ENCODE measurements around the gene TRIP13. TPM values are rescaled to one million over a fixed set of nuclear protein-coding genes. Genes with fewer than 3 reads are reported as not detected.

Gene TRIP13
- total RNA-seq, 1 donor from 2014 or later = 1.0 TPM

GRCh38 chr5:963673-964531, 71.2 kb downstream of the TRIP13 start:
- DNase-seq (ENCODE audit: low spot score) = no peak
- no peak for ATAC-seq

- peak; percentile 9 for ATAC-seq
- no peak for DNase-seq (ENCODE audit: low spot score)
These were observed 72.1 kb downstream of the TRIP13 start for GRCh38 chr5:964821-965220.

GRCh38 chr5:965604-966344, 73.1 kb downstream of the TRIP13 start:
- ATAC-seq (no peak), DNase-seq (ENCODE audit: low spot score) (no peak)

GRCh38 chr5:966345-966710, 73.6 kb downstream of the TRIP13 start:
- no peak for DNase-seq (ENCODE audit: low spot score)
- peak; percentile 27 for ATAC-seq

- no peak for DNase-seq (ENCODE audit: low spot score)
- peak; percentile 25 for ATAC-seq
These were observed 74.3 kb downstream of the TRIP13 start for GRCh38 chr5:966941-967340.

Other genes with a start within 250 kb of the TRIP13 start
- 4.1 TPM for gene TPPP, start 199.5 kb upstream of the TRIP13 start, total RNA-seq
- 6.1 TPM for gene ZDHHC11B, start 108.2 kb upstream of the TRIP13 start, total RNA-seq
- gene ZDHHC11, start 41.9 kb upstream of the TRIP13 start, total RNA-seq = 19.1 TPM
- gene BRD9, start 83 bp upstream of the TRIP13 start, total RNA-seq = 19.0 TPM
- gene NKD2, start 115.9 kb downstream of the TRIP13 start, total RNA-seq = 1.6 TPM
- 56.5 TPM for gene SLC12A7, start 219.2 kb downstream of the TRIP13 start, total RNA-seq

Data from left lobe of liver (tissue), 2 donors.